Stomach (tissue), 4 donors: ENCODE data around the gene OXSM.

Experiments used
- EP300 ChIP-seq: sonication (generic); formaldehyde crosslinking; IDR thresholded peaks from one replicate; pipeline ENCODE4 v1.6.1; 2017; ENCODE audit warnings: antibody characterized with exemption
- POLR2A ChIP-seq, 4 donors: fragments of 450-650 bp; IDR thresholded peaks; one replicate each; pipeline ENCODE4 v1.6.1; 2016; ENCODE audit warnings: antibody characterized with exemption in 4 of 4, control low read depth in 2 of 4, mild to moderate bottlenecking in 1 of 4, moderate library complexity in 1 of 4
- POLR2AphosphoS5 ChIP-seq, 3 donors: sonication (generic); formaldehyde crosslinking; IDR thresholded peaks; one replicate each; pipeline ENCODE4 v1.6.1; 2016; ENCODE audit warnings: antibody characterized with exemption in 3 of 3
- TF ChIP-seq, protein P1 (sequence below), 7 experiments: fragments of 450-650 bp in 4 of 7; fragments of 200-600 bp in 3 of 7; sonication (generic) in 3 of 7; IDR thresholded peaks; one replicate each; pipeline ENCODE4 v1.5.1; 2016 to 2019; ENCODE audit warnings: antibody characterized with exemption in 7 of 7, control low read depth in 2 of 7, mild to moderate bottlenecking in 1 of 7

DNA sequence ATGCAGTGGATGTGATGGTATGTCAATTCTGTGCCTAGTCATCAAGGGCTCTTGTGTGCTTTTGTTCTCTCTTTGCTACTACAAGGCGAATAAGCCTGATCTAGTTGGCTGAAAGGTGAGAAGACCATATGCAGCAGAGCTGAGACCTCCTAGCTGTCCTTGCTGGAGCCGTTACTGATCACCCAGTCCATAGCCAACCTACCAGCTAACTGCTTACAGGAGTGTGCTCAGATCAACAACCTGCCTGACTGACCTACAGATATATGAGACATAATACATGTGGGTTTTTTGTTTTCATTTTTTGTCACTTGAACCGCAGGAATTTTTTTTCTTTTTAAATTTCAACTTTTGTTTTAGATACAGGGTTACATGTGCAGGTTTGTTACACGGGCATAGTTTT is 22.8 kb downstream of the OXSM start:
- TF ChIP-seq, protein P1, sequence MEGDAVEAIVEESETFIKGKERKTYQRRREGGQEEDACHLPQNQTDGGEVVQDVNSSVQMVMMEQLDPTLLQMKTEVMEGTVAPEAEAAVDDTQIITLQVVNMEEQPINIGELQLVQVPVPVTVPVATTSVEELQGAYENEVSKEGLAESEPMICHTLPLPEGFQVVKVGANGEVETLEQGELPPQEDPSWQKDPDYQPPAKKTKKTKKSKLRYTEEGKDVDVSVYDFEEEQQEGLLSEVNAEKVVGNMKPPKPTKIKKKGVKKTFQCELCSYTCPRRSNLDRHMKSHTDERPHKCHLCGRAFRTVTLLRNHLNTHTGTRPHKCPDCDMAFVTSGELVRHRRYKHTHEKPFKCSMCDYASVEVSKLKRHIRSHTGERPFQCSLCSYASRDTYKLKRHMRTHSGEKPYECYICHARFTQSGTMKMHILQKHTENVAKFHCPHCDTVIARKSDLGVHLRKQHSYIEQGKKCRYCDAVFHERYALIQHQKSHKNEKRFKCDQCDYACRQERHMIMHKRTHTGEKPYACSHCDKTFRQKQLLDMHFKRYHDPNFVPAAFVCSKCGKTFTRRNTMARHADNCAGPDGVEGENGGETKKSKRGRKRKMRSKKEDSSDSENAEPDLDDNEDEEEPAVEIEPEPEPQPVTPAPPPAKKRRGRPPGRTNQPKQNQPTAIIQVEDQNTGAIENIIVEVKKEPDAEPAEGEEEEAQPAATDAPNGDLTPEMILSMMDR (IDR thresholded peaks at IDR 0.05) = no peak
- no peak for TF ChIP-seq POLR2AphosphoS5 (IDR thresholded peaks at IDR 0.05)
- no peak for TF ChIP-seq EP300
- TF ChIP-seq POLR2A (IDR thresholded peaks at IDR 0.05) = no peak
